Endothelial cell (in vitro differentiated cells): ENCODE data around the gene KANK3. TPM values are rescaled to one million over a fixed set of nuclear protein-coding genes. Genes with fewer than 3 reads are reported as not detected.

Experiments
- DNase-seq: peaks from one replicate; pipeline ENCODE4 v3.0.0; 2021; ENCODE audit warnings: low spot score
- H3K27ac Mint-ChIP-seq: one replicate; pipeline ENCODE4 v1.8.0; 2021; ENCODE audit warnings: mixed read lengths, inconsistent platforms; ENCODE audit not compliant: unreplicated experiment
- H3K27me3 Mint-ChIP-seq: one replicate; pipeline ENCODE4 v1.8.0; 2021; ENCODE audit warnings: mild to moderate bottlenecking, moderate library complexity, mixed read lengths, inconsistent platforms; ENCODE audit not compliant: unreplicated experiment
- H3K36me3 Mint-ChIP-seq: one replicate; pipeline ENCODE4 v1.8.0; 2021; ENCODE audit warnings: mild to moderate bottlenecking, low read depth, mixed read lengths, inconsistent platforms; ENCODE audit not compliant: unreplicated experiment
- H3K4me1 Mint-ChIP-seq: one replicate; pipeline ENCODE4 v1.8.0; 2021; ENCODE audit warnings: mild to moderate bottlenecking, mixed read lengths, inconsistent platforms; ENCODE audit not compliant: unreplicated experiment
- H3K4me3 Mint-ChIP-seq: one replicate; pipeline ENCODE4 v1.8.0; 2021; ENCODE audit warnings: mild to moderate bottlenecking, mixed read lengths, inconsistent platforms; ENCODE audit not compliant: unreplicated experiment
- H3K9me3 Mint-ChIP-seq: one replicate; pipeline ENCODE4 v1.8.0; 2021; ENCODE audit warnings: mixed read lengths, inconsistent platforms; ENCODE audit not compliant: unreplicated experiment
- total RNA-seq: library from RNA; stranded (reverse); fragmentation: NEBNext Ultra II Directional; extraction: Animal tissue kit (Norgen Biotek cat#: 25700); gene quantifications from one replicate; pipeline ENCODE4 v1.2.1, GENCODE V29; 2021; ENCODE audit not compliant: unreplicated experiment
- TF ChIP-seq, protein P1 (sequence below): fragments of 200-600 bp; sonication (generic); IDR thresholded peaks from one replicate; pipeline ENCODE4 v1.5.0; 2021; ENCODE audit warnings: antibody characterized with exemption; ENCODE audit not compliant: unreplicated experiment

Gene KANK3
- total RNA-seq, 1 donor from 2014 or later = 109 TPM

- Mint-ChIP-seq H3K4me1 (peaks cover 14% of the 10 kb centered on the region), H3K36me3 (peaks cover 32% of the 10 kb centered on the region), H3K27me3 (peaks cover 27% of the 10 kb centered on the region)
Observed at GRCh38 chr19:8329996-8330395, 13.1 kb downstream of the KANK3 start.

DNA sequence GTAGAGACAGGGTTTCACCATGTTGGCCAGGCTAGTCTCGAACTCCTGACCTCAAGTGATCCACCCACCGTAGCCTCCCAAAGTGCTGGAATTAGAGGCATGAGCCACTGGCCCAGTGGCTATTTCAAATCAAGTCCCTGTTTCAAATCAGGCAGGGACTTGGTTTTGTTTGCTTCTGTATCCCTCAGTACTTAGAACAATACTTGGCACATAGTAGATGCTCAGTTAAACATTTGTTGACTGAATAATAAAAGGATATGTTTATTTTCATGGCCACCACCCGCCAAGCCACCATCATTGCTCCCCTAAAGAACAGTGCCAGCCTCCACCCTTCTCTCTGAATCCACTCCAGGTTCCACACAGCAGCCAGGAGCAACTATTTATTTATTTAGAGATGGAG, 17.6 kb downstream of the KANK3 start:
- no peak for DNase-seq
- H3K4me1 Mint-ChIP-seq = peaks cover 30% of the 10 kb centered on the region
- TF ChIP-seq, protein P1, sequence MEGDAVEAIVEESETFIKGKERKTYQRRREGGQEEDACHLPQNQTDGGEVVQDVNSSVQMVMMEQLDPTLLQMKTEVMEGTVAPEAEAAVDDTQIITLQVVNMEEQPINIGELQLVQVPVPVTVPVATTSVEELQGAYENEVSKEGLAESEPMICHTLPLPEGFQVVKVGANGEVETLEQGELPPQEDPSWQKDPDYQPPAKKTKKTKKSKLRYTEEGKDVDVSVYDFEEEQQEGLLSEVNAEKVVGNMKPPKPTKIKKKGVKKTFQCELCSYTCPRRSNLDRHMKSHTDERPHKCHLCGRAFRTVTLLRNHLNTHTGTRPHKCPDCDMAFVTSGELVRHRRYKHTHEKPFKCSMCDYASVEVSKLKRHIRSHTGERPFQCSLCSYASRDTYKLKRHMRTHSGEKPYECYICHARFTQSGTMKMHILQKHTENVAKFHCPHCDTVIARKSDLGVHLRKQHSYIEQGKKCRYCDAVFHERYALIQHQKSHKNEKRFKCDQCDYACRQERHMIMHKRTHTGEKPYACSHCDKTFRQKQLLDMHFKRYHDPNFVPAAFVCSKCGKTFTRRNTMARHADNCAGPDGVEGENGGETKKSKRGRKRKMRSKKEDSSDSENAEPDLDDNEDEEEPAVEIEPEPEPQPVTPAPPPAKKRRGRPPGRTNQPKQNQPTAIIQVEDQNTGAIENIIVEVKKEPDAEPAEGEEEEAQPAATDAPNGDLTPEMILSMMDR = no peak
- H3K27ac Mint-ChIP-seq = no peak overlapping the region
- H3K36me3 Mint-ChIP-seq = peaks cover 34% of the 10 kb centered on the region
- no peaks in the 10 kb centered on the region for H3K9me3 Mint-ChIP-seq
- H3K4me3 Mint-ChIP-seq = no peak overlapping the region
- peaks cover 18% of the 10 kb centered on the region for H3K27me3 Mint-ChIP-seq

More at GRCh38 chr19:8329996-8330395, 13.1 kb downstream of the KANK3 start:
- TF ChIP-seq, protein P1 = no peak
- peak overlapping the region; percentile 5 for H3K27ac Mint-ChIP-seq
- DNase-seq = no peak
- peak overlapping the region; percentile 62 for H3K4me3 Mint-ChIP-seq
- H3K9me3 Mint-ChIP-seq = no peaks in the 10 kb centered on the region

DNA sequence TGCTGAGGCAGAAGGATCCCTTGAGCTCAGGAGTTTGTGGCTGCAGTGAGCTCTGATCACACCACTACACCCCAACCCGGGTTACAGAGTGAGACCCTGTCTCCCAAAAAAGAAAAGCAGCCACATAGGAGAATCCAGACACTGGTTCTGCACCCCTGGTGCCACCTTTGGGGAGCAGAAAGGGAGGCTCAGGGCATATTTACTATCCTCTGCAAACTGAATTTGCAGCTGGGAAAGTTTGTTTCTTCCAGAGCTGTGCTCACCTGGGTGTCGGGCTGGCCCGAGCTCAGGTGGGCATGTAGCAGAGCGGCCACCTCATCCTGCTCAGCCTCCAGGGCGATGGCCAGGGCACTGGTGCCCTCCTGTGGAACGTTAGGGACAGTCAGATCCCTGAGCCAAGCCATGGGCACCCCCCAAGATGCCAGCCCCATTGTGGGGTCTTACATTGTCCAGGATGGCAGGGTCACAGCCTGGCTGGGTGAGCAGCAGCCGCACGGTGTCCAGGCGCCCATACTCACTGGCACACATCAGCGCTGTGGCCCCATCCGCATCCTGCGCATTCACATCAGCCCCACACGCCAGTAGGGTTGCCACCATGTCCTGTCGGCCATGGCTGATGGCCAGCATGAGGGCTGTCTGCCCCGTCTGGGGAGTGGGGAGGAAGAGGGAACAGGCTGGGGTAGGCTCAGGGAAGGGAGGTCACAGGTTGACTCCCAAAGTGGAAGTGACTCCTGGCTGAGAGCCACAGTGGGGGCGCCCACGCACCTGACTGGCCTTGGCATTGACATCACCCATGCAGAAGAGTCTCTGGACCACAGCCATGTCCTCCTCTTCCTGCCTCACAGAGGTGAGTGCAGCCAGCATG, 18.6 kb downstream of the KANK3 start:
- Mint-ChIP-seq H3K27me3 (peaks cover 24% of the 10 kb centered on the region), H3K4me1 (peaks cover 34% of the 10 kb centered on the region), H3K36me3 (peaks cover 29% of the 10 kb centered on the region), H3K4me3 (no peak overlapping the region), H3K9me3 (no peaks in the 10 kb centered on the region), H3K27ac (no peak overlapping the region)
- TF ChIP-seq, protein P1 = no peak
- no peak for DNase-seq

DNA sequence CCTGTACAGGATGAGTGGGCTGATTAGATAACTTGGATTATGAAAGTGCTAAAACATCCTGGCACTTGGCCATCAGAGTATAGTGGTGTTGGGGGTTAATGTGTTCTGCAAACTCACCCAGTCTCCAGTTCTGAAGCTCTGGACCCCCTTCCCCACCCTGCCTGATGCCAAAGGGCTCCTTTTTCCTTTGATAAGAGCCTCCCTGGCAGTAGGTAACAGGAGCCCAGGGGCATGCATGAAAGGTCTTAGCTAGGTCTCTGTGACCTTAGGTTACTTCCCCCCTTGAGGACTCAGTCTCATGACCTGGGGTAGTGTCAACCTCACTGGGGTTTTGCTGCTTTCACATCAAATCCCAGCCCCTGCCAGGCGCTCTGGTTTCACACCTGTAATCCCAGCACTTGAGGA, 19.3 kb downstream of the KANK3 start:
- Mint-ChIP-seq H3K27ac (no peak overlapping the region), H3K4me1 (peaks cover 37% of the 10 kb centered on the region), H3K27me3 (peaks cover 24% of the 10 kb centered on the region), H3K4me3 (no peak overlapping the region), H3K36me3 (peaks cover 29% of the 10 kb centered on the region), H3K9me3 (no peaks in the 10 kb centered on the region)
- TF ChIP-seq, protein P1 = no peak
- DNase-seq = no peak

DNA sequence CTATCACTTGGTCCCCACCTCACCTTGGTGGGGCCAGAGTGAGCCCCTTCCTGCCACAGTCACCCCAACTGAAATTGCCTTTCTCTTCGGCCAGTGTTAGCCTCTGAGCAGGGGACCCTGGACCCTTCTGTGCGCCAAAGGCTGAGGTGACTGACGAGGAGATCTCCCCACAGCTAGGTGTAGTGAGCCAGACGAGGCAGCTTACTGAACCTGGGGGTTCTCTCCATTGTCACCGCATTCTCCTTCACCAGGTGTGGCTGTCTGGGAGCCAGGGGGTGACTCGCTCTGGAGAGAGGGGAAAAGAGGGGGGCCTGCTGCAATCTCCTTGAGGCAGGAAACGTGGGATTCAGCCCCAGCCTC, 20.4 kb downstream of the KANK3 start:
- H3K27ac Mint-ChIP-seq = peak overlapping the region; percentile 36
- TF ChIP-seq, protein P1 = no peak
- DNase-seq = no peak
- H3K4me1 Mint-ChIP-seq = peaks cover 31% of the 10 kb centered on the region
- peak overlapping the region; percentile 100 for H3K4me3 Mint-ChIP-seq
- peaks cover 19% of the 10 kb centered on the region for H3K27me3 Mint-ChIP-seq
- H3K36me3 Mint-ChIP-seq = peaks cover 17% of the 10 kb centered on the region
- H3K9me3 Mint-ChIP-seq = no peaks in the 10 kb centered on the region
